Astrocyte (in vitro differentiated cells and primary cell): ENCODE measurements around the gene NOS1AP. TPM values are rescaled to one million over a fixed set of nuclear protein-coding genes. Genes with fewer than 3 reads are reported as not detected.
"Not testable (repeated sequence)": the region's sequence is repeated elsewhere in the genome, so short reads cannot be mapped to it uniquely, and the experiment has no call there.

Experiments
- DNase-seq: peaks from one replicate; pipeline ENCODE4 v3.0.0-alpha.2; 2010; ENCODE audit warnings: low read depth
- FAIRE-seq: peaks from 2 replicates; lab custom pipeline; 2011; peaks lifted over from hg19 to GRCh38; lab: Jason Lieb, UNC
- H2AFZ ChIP-seq: 2 replicates; pipeline ENCODE4 v1.6.0; 2012; ENCODE audit warnings: low read depth, low read length, inconsistent platforms
- H3K27ac ChIP-seq: 2 replicates; pipeline ENCODE4 v1.5.1; 2011; ENCODE audit warnings: low read depth, low read length, inconsistent platforms
- H3K27me3 ChIP-seq: 2 replicates; pipeline ENCODE4 v1.6.0; 2011; ENCODE audit warnings: low read length, inconsistent platforms; ENCODE audit not compliant: insufficient read depth
- H3K36me3 ChIP-seq: 2 replicates; pipeline ENCODE4 v1.5.1; 2011; ENCODE audit warnings: low read length, inconsistent platforms; ENCODE audit not compliant: insufficient read depth
- H3K4me1 ChIP-seq: 2 replicates; pipeline ENCODE4 v1.5.1; 2011; ENCODE audit warnings: low read length, inconsistent platforms; ENCODE audit not compliant: insufficient read depth
- H3K4me2 ChIP-seq: 2 replicates; pipeline ENCODE4 v1.6.0; 2012; ENCODE audit warnings: low read length, inconsistent platforms
- H3K4me3 ChIP-seq: 2 replicates; pipeline ENCODE4 v1.5.1; 2011; ENCODE audit warnings: low read depth, mild to moderate bottlenecking, low read length, inconsistent platforms; ENCODE audit not compliant: insufficient read depth
- H3K79me2 ChIP-seq: 2 replicates; pipeline ENCODE4 v1.6.0; 2012; ENCODE audit warnings: mild to moderate bottlenecking, low read length, inconsistent platforms; ENCODE audit not compliant: insufficient read depth
- H3K9ac ChIP-seq: 2 replicates; pipeline ENCODE4 v1.6.0; 2012; ENCODE audit warnings: mild to moderate bottlenecking, low read length, inconsistent platforms
- H3K9me3 ChIP-seq: 2 replicates; pipeline ENCODE4 v1.5.1; 2012; ENCODE audit warnings: low read depth, mild to moderate bottlenecking, low read length, inconsistent platforms; ENCODE audit not compliant: insufficient read depth
- H4K20me1 ChIP-seq: 2 replicates; pipeline ENCODE4 v1.6.0; 2012; ENCODE audit warnings: low read length, inconsistent platforms; ENCODE audit not compliant: insufficient read depth
- H3K27ac Mint-ChIP-seq: one replicate; pipeline ENCODE4 v1.8.0; 2021; ENCODE audit warnings: mild to moderate bottlenecking, mixed read lengths; ENCODE audit not compliant: unreplicated experiment
- H3K27me3 Mint-ChIP-seq: one replicate; pipeline ENCODE4 v1.8.0; 2021; ENCODE audit warnings: low read depth, mixed read lengths; ENCODE audit not compliant: unreplicated experiment
- H3K36me3 Mint-ChIP-seq: one replicate; pipeline ENCODE4 v1.8.0; 2021; ENCODE audit warnings: low read depth, mixed read lengths; ENCODE audit not compliant: unreplicated experiment
- H3K4me1 Mint-ChIP-seq: one replicate; pipeline ENCODE4 v1.8.0; 2021; ENCODE audit warnings: low read depth, mixed read lengths; ENCODE audit not compliant: unreplicated experiment
- H3K4me3 Mint-ChIP-seq: one replicate; pipeline ENCODE4 v1.8.0; 2021; ENCODE audit warnings: mild to moderate bottlenecking, moderate library complexity, mixed read lengths; ENCODE audit not compliant: unreplicated experiment
- H3K9me3 Mint-ChIP-seq: one replicate; pipeline ENCODE4 v1.8.0; 2021; ENCODE audit warnings: mild to moderate bottlenecking, mixed read lengths; ENCODE audit not compliant: unreplicated experiment
- CTCF ChIP-seq: IDR thresholded peaks from 2 replicates; pipeline ENCODE4 v1.5.1; 2011; ENCODE audit warnings: low read depth, mild to moderate bottlenecking, inconsistent platforms, low read length, moderate library complexity; ENCODE audit not compliant: insufficient read depth
- EZH2 ChIP-seq: IDR thresholded peaks from 2 replicates; pipeline ENCODE4 v1.6.1; 2012; ENCODE audit warnings: mild to moderate bottlenecking, low read length, inconsistent platforms; ENCODE audit not compliant: insufficient read depth
- total RNA-seq: library from RNA; stranded (reverse); gene quantifications from 2 replicates; pipeline ENCODE4 v1.2.1, GENCODE V29; 2021

The NOS1AP gene
- total RNA-seq, 1 donor from 2014 or later: 1.2 TPM

GRCh38 chr1:162046921-162047320 is 22.6 kb upstream of the NOS1AP start:
- TF ChIP-seq CTCF: no peak
- no peak for TF ChIP-seq EZH2
- H3K4me3 ChIP-seq: no peak overlapping the region
- H3K9me3 ChIP-seq: no peaks in the 10 kb centered on the region
- Mint-ChIP-seq H3K27me3 (no peaks in the 10 kb centered on the region), H3K36me3 (no peaks in the 10 kb centered on the region), H3K27ac (no peak overlapping the region), H3K9me3 (peaks cover 4% of the 10 kb centered on the region), H3K4me1 (no peaks in the 10 kb centered on the region), H3K4me3 (no peak overlapping the region)
- no peak overlapping the region for H2AFZ ChIP-seq
- H3K27me3 ChIP-seq: no peaks in the 10 kb centered on the region
- H3K27ac ChIP-seq: no peak overlapping the region
- FAIRE-seq: no peak
- no peak overlapping the region for H3K9ac ChIP-seq
- H3K4me1 ChIP-seq: no peaks in the 10 kb centered on the region
- H3K79me2 ChIP-seq: no peaks in the 10 kb centered on the region
- no peaks in the 10 kb centered on the region for H4K20me1 ChIP-seq
- H3K4me2 ChIP-seq: no peak overlapping the region
- H3K36me3 ChIP-seq: no peaks in the 10 kb centered on the region
- DNase-seq: no peak

GRCh38 chr1:162053949-162054348 is 15.5 kb upstream of the NOS1AP start:
- not testable (repeated sequence) for H3K27me3 Mint-ChIP-seq, H2AFZ ChIP-seq, H3K4me3 Mint-ChIP-seq, DNase-seq, H3K27ac Mint-ChIP-seq, H3K9ac ChIP-seq, H4K20me1 ChIP-seq, H3K27me3 ChIP-seq, H3K4me3 ChIP-seq, H3K4me2 ChIP-seq, FAIRE-seq, H3K36me3 ChIP-seq, H3K4me1 Mint-ChIP-seq, H3K9me3 Mint-ChIP-seq, H3K36me3 Mint-ChIP-seq, H3K27ac ChIP-seq, H3K9me3 ChIP-seq, H3K79me2 ChIP-seq
- H3K4me1 ChIP-seq: peaks cover 10% of the 10 kb centered on the region

GRCh38 chr1:162055062-162055461 is 14.4 kb upstream of the NOS1AP start:
- Histone ChIP-seq H2AFZ (peak overlapping the region; percentile 16), H3K4me3 (no peak overlapping the region), H3K4me1 (peaks cover 10% of the 10 kb centered on the region), H3K9ac (peak overlapping the region; percentile 0), H3K4me2 (peak overlapping the region; percentile 2), H3K27me3 (no peaks in the 10 kb centered on the region), H3K79me2 (no peaks in the 10 kb centered on the region), H3K9me3 (no peaks in the 10 kb centered on the region), H4K20me1 (no peaks in the 10 kb centered on the region), H3K36me3 (no peaks in the 10 kb centered on the region), H3K27ac (peak overlapping the region; percentile 23)
- Mint-ChIP-seq H3K9me3 (no peaks in the 10 kb centered on the region), H3K4me1 (peaks cover 6% of the 10 kb centered on the region), H3K4me3 (no peak overlapping the region), H3K27ac (peak overlapping the region; percentile 47), H3K36me3 (no peaks in the 10 kb centered on the region), H3K27me3 (peaks cover 2% of the 10 kb centered on the region)
- TF ChIP-seq CTCF (no peak), EZH2 (no peak)
- DNase-seq (peak; percentile 65), FAIRE-seq (peak; percentile 58)
